Measurements from ENCODE around the gene TMEM139. TPM values are rescaled to one million over a fixed set of nuclear protein-coding genes. Genes with fewer than 3 reads are reported as not detected.

Gene TMEM139
- polyA plus RNA-seq, 1 of the 3 experiments (the other 2 are of a cell fraction), result 0.05 TPM

DNA sequence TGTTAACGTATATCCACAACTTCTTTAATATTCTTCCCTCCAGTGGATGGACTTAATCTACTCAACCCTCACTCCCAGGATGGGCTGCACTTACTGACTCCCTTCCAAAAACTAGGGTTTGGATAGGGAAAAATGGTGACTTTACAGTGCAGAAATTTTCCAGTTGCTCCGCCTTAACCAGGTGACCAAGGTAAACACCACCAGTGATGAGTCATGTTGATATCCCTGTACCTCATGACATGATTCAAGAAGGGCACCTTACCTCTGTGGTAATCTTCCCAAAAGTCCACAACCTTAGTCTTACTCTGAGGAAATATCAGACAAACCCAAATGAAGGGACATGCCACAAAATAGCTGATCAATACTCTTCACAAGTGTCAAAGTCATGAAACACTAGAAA, 25.0 kb upstream of the TMEM139 start:
- peaks cover 7 to 9% of the 10 kb centered on the region in 2 experiments; a peak in 2 of 4 replicates for H3K4me1 ChIP-seq (ENCODE audit: control insufficient read depth in 1 of 2, insufficient read depth in 2 of 2, low read depth in 1 of 2, low read length in 1 of 2)
- H3K9ac ChIP-seq, result no peak overlapping the region
- no peak overlapping the region for H2AFZ ChIP-seq (ENCODE audit: low read depth)
- ChIA-PET POLR2A (no interaction called here), CTCF (interaction anchor here (1.9 to 2.7 kb wide), 2 partner anchors 19 to 156 kb away, joined by 7 to 8 read pairs; no protein-coding TSS in a partner anchor)
- no peaks in the 10 kb centered on the region for H4K20me1 ChIP-seq (ENCODE audit: insufficient read depth)
- no peak overlapping the region for H3K4me3 ChIP-seq (ENCODE audit: low read depth in 2 of 2, low read length in 1 of 2)
- H3K27me3 ChIP-seq (ENCODE audit: insufficient read depth), result no peaks in the 10 kb centered on the region
- no peaks in the 10 kb centered on the region for H3K36me3 ChIP-seq (replicated peaks in 1 of 2; ENCODE audit: control insufficient read depth in 1 of 2, insufficient read depth in 2 of 2, low read length in 1 of 2)
- no peak for DNase-seq
- 88% methylated on average over 2 of the region's 2 CpGs for WGBS (ENCODE audit: low lambda C conversion rate)
- no peaks in the 10 kb centered on the region for H3K9me3 ChIP-seq
- no peaks in the 10 kb centered on the region for H3F3A ChIP-seq (replicated peaks; ENCODE audit: insufficient read depth)
- H3K27ac ChIP-seq (ENCODE audit: low read depth in 2 of 2, low read length in 1 of 2), result no peak overlapping the region
- H3K4me2 ChIP-seq, result no peak overlapping the region
- H3K79me2 ChIP-seq (ENCODE audit: insufficient read depth), result peaks cover 13% of the 10 kb centered on the region
- TF ChIP-seq, protein P1, sequence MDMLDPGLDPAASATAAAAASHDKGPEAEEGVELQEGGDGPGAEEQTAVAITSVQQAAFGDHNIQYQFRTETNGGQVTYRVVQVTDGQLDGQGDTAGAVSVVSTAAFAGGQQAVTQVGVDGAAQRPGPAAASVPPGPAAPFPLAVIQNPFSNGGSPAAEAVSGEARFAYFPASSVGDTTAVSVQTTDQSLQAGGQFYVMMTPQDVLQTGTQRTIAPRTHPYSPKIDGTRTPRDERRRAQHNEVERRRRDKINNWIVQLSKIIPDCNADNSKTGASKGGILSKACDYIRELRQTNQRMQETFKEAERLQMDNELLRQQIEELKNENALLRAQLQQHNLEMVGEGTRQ (IDR thresholded peaks at IDR 0.05; ENCODE audit: borderline replicate concordance, low read depth, low read length), result no peak
- no peak for TF ChIP-seq RXRA (IDR thresholded peaks at IDR 0.05; ENCODE audit: borderline replicate concordance, low read depth)
- no peaks in the 10 kb centered on the region for H3K9me2 ChIP-seq

DNA sequence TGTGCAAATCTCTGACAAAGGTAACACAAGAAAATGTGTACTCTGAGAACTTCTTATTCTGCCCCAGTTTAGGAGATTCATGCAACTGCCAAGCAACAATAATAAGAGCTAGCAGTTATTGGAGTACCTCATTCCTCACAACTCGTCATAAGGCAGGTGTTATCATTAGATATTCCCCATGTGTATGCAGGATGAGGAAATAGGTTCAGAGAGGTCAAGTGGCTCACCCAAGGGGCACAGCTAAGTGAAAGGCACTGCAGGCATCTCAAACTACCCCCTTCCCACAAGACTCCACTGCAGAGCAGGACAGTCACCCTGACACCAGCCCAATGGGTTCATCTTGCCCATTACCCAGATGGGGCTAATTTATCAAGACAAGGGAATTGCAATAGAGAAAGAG, 22.9 kb upstream of the TMEM139 start:
- H3K27me3 ChIP-seq (ENCODE audit: insufficient read depth), result no peaks in the 10 kb centered on the region
- CTCF ChIA-PET, result interaction anchor here (1.0 to 3.9 kb wide), 5 partner anchors 22 to 118 kb away, joined by 3 to 16 read pairs (median 4); no protein-coding TSS in a partner anchor
- H3K4me3 ChIP-seq (ENCODE audit: low read depth in 2 of 2, low read length in 1 of 2), result no peak overlapping the region
- H3K4me2 ChIP-seq, result no peak overlapping the region
- H2AFZ ChIP-seq (ENCODE audit: low read depth), result no peak overlapping the region
- H3K9ac ChIP-seq, result no peak overlapping the region
- WGBS (ENCODE audit: low lambda C conversion rate), result 76% methylated on average over 1 of the region's 1 CpG
- no peak for TF ChIP-seq GATA2 (CRISPR knock-in tag; IDR thresholded peaks at IDR 0.05)
- TF ChIP-seq YY1 (IDR thresholded peaks at IDR 0.05; ENCODE audit: low read depth), result no peak
- TF ChIP-seq EZH2phosphoT487 (IDR thresholded peaks at IDR 0.05; ENCODE audit: borderline replicate concordance, low read depth), result no peak
- TF ChIP-seq EP300 (IDR thresholded peaks at IDR 0.05; ENCODE audit: borderline replicate concordance in 1 of 2, low read depth in 1 of 2, low read length in 1 of 2), result no peak
- TF ChIP-seq, protein P2, sequence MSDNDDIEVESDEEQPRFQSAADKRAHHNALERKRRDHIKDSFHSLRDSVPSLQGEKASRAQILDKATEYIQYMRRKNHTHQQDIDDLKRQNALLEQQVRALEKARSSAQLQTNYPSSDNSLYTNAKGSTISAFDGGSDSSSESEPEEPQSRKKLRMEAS (IDR thresholded peaks at IDR 0.05; ENCODE audit: low read depth), result no peak
- no peak for TF ChIP-seq RCOR1 (IDR thresholded peaks at IDR 0.05; ENCODE audit: low read length)
- TF ChIP-seq SMC3 (IDR thresholded peaks at IDR 0.05; ENCODE audit: low read depth, low read length), result no peak
- TF ChIP-seq RFX5 (IDR thresholded peaks at IDR 0.05; ENCODE audit: low read length), result no peak
- no peak for TF ChIP-seq POLR2AphosphoS5 (IDR thresholded peaks at IDR 0.05; ENCODE audit: low read depth, low read length)
- TF ChIP-seq, protein P1 (IDR thresholded peaks at IDR 0.05; ENCODE audit: borderline replicate concordance, low read depth, low read length), result no peak
- no peak for TF ChIP-seq JUND (IDR thresholded peaks at IDR 0.05)
- TF ChIP-seq, protein P3, sequence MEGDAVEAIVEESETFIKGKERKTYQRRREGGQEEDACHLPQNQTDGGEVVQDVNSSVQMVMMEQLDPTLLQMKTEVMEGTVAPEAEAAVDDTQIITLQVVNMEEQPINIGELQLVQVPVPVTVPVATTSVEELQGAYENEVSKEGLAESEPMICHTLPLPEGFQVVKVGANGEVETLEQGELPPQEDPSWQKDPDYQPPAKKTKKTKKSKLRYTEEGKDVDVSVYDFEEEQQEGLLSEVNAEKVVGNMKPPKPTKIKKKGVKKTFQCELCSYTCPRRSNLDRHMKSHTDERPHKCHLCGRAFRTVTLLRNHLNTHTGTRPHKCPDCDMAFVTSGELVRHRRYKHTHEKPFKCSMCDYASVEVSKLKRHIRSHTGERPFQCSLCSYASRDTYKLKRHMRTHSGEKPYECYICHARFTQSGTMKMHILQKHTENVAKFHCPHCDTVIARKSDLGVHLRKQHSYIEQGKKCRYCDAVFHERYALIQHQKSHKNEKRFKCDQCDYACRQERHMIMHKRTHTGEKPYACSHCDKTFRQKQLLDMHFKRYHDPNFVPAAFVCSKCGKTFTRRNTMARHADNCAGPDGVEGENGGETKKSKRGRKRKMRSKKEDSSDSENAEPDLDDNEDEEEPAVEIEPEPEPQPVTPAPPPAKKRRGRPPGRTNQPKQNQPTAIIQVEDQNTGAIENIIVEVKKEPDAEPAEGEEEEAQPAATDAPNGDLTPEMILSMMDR (IDR thresholded peaks at IDR 0.05), result no peak
- TF ChIP-seq MEF2A (IDR thresholded peaks at IDR 0.05; ENCODE audit: borderline replicate concordance, low read depth), result no peak
- TF ChIP-seq, protein P4, sequence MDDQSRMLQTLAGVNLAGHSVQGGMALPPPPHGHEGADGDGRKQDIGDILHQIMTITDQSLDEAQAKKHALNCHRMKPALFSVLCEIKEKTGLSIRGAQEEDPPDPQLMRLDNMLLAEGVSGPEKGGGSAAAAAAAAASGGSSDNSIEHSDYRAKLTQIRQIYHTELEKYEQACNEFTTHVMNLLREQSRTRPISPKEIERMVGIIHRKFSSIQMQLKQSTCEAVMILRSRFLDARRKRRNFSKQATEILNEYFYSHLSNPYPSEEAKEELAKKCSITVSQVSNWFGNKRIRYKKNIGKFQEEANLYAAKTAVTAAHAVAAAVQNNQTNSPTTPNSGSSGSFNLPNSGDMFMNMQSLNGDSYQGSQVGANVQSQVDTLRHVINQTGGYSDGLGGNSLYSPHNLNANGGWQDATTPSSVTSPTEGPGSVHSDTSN (IDR thresholded peaks at IDR 0.05), result no peak
- no peak for TF ChIP-seq TAF1 (IDR thresholded peaks at IDR 0.05; ENCODE audit: borderline replicate concordance, low read depth, low read length)
- no peak for TF ChIP-seq RAD21 (IDR thresholded peaks at IDR 0.05; ENCODE audit: low read length)
- TF ChIP-seq, protein P5, sequence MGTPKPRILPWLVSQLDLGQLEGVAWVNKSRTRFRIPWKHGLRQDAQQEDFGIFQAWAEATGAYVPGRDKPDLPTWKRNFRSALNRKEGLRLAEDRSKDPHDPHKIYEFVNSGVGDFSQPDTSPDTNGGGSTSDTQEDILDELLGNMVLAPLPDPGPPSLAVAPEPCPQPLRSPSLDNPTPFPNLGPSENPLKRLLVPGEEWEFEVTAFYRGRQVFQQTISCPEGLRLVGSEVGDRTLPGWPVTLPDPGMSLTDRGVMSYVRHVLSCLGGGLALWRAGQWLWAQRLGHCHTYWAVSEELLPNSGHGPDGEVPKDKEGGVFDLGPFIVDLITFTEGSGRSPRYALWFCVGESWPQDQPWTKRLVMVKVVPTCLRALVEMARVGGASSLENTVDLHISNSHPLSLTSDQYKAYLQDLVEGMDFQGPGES (IDR thresholded peaks at IDR 0.05; ENCODE audit: low read depth, low read length), result no peak
- TF ChIP-seq RXRA (IDR thresholded peaks at IDR 0.05; ENCODE audit: borderline replicate concordance, low read depth), result no peak
- TF ChIP-seq, protein P6, sequence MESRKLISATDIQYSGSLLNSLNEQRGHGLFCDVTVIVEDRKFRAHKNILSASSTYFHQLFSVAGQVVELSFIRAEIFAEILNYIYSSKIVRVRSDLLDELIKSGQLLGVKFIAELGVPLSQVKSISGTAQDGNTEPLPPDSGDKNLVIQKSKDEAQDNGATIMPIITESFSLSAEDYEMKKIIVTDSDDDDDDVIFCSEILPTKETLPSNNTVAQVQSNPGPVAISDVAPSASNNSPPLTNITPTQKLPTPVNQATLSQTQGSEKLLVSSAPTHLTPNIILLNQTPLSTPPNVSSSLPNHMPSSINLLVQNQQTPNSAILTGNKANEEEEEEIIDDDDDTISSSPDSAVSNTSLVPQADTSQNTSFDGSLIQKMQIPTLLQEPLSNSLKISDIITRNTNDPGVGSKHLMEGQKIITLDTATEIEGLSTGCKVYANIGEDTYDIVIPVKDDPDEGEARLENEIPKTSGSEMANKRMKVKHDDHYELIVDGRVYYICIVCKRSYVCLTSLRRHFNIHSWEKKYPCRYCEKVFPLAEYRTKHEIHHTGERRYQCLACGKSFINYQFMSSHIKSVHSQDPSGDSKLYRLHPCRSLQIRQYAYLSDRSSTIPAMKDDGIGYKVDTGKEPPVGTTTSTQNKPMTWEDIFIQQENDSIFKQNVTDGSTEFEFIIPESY (IDR thresholded peaks at IDR 0.05; ENCODE audit: borderline replicate concordance, low read depth), result no peak
- H3K79me2 ChIP-seq (ENCODE audit: insufficient read depth), result peaks cover 23% of the 10 kb centered on the region
- DNase-seq, result no peak
- no peaks in the 10 kb centered on the region for H3F3A ChIP-seq (replicated peaks; ENCODE audit: insufficient read depth)
- H3K36me3 ChIP-seq (replicated peaks in 1 of 2; ENCODE audit: control insufficient read depth in 1 of 2, insufficient read depth in 2 of 2, low read length in 1 of 2), result peaks cover 14 to 16% of the 10 kb centered on the region in 2 experiments
- H4K20me1 ChIP-seq (ENCODE audit: insufficient read depth), result no peaks in the 10 kb centered on the region
- H3K27ac ChIP-seq (ENCODE audit: low read depth in 2 of 2, low read length in 1 of 2), result no peak overlapping the region
- H3K9me3 ChIP-seq, result no peaks in the 10 kb centered on the region
- POLR2A ChIA-PET, result no interaction called here
- no peaks in the 10 kb centered on the region for H3K9me2 ChIP-seq
- H3K4me1 ChIP-seq (ENCODE audit: control insufficient read depth in 1 of 2, insufficient read depth in 2 of 2, low read depth in 1 of 2, low read length in 1 of 2), result peaks cover 7 to 12% of the 10 kb centered on the region in 2 experiments; a peak in 2 of 4 replicates
